GM20431 (cell line): ENCODE measurements around the gene GREB1.

Source experiments
- in situ Hi-C: fragments of 300-500 bp; cut with MseI, MboI; formaldehyde crosslinking; loops from one replicate; pipeline ENCODE4 v1.15.0; 2020; ENCODE audit warnings: low sequenced_read_pairs; ENCODE audit not compliant: unreplicated experiment

GREB1 gene

GRCh38 chr2:11534746-11535484, 1.1 kb downstream of the GREB1 start:
- in situ Hi-C loops, result no loop called here

DNA sequence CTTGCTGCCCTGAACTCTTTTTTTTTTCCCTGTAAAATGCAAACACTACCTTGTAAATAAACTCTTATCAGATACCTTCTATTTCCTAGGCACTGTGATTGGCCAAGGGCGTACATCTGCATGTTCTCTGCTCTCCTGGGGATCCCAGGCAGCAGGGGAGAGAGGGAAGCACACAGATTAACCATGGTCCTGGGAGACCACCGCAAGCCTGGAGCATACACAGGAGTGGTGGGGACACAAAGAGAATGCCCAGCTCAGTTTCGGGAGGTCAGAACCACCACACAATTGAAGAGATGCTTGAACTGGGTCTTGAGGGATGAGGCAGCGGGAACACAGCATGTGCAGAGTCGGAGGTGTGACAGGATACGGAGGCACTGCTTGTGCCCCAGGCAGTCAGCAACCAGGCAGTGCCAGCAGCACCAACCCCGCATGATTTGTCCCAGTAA, 2.1 kb downstream of the GREB1 start:
- in situ Hi-C loops, result no loop called here

- in situ Hi-C loops, result no loop called here
Observed at GRCh38 chr2:11537951-11538350, 4.1 kb downstream of the GREB1 start.

GRCh38 chr2:11539317-11540147, 5.7 kb downstream of the GREB1 start:
- in situ Hi-C loops, result no loop called here

DNA sequence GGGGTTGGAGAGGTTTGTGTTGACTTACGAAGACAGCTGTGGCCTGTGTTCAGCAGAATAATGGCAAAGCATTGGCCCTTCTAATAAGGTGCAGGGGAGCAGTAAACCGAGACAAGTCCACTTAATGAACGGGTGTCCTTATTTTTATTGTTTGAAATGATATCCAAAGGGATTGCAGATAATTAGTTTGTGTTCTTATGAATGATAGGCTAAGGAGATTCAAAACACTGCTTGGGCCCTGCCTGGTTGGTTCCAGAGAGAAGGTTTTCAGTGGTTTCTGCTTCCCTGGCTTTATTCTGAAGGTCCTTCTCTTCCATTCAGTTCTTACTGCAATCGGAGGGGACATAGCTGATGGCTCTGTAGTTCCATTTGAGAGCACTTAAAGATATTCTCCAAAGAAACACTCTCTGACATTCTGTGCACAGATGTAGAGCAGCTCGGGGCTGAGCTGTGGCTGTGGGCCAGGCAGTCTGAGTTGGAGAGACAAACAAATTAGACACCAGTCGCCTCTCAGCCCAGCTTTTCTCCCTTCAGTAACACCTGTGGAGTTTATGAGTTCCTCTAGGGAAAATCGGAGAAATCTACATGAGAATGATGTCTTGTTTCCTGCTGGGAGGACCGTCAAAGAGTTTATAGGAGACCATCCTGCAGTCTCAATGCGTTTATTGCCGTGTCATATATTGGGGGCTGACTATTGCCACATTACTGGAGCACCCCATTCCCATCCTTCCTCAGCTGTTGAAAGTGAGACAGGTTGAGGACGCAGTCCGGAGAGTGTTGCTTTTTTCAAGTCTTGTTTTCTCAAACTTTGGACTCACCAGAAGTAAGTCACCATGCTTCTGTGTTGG, 6.5 kb downstream of the GREB1 start:
- in situ Hi-C loops, result no loop called here

- in situ Hi-C loops, result no loop called here
Observed at GRCh38 chr2:11540996-11541692, 7.3 kb downstream of the GREB1 start.

DNA sequence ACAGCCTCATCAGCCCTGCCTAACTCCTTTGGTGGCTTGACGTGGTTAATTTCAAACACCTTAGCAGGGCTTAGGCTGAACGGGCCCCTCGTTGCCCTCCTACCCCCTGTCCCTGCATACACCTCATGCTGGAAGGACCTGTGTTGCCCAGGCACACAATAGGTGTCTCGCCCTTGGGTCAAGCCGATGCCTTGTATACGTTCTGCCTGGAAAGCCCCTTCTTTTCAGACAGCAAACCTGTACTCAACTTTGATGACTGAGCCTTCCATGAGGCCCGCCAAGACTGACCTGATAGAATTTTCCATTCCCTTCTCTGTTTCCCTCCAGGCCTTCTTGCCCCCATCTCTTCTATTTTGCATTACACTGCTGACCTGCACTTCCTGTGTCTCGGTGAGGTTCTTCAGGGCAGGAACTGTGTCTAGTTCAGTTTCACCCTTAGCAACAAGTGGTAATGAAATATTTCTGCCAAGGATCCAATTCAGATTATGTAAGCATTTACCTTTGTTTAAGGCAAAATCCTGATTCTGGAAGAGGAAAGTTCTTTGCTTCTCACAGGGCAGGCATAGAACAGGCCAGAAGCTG, 7.9 kb downstream of the GREB1 start:
- in situ Hi-C loops, result no loop called here

DNA sequence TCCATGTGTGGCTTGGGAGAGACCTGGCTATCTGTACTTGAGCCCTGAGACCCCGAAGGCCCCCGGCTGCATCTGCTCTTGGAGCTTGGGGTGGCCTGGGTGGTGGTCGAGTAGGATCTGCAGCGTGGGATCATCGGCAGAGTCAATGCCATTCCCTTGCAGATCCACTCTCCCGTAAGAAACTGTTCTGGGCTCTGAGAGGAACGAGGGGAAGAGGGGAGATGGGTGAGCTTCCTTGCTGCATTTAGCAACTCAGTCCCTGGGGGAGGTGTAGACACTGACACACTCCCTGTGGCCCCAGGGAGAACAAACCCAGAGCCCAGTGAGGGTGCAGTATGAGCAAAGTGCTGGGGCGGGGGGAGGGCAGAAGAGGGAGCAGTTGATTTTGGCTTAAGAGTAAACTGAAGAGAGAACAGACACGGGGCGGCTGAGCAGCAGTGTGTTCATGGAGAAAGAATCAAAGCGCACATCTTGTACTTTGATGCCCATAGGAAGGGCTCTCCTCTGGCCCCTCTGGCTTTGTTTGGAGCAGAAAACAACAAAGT, 8.5 kb downstream of the GREB1 start:
- in situ Hi-C loops, result no loop called here

DNA sequence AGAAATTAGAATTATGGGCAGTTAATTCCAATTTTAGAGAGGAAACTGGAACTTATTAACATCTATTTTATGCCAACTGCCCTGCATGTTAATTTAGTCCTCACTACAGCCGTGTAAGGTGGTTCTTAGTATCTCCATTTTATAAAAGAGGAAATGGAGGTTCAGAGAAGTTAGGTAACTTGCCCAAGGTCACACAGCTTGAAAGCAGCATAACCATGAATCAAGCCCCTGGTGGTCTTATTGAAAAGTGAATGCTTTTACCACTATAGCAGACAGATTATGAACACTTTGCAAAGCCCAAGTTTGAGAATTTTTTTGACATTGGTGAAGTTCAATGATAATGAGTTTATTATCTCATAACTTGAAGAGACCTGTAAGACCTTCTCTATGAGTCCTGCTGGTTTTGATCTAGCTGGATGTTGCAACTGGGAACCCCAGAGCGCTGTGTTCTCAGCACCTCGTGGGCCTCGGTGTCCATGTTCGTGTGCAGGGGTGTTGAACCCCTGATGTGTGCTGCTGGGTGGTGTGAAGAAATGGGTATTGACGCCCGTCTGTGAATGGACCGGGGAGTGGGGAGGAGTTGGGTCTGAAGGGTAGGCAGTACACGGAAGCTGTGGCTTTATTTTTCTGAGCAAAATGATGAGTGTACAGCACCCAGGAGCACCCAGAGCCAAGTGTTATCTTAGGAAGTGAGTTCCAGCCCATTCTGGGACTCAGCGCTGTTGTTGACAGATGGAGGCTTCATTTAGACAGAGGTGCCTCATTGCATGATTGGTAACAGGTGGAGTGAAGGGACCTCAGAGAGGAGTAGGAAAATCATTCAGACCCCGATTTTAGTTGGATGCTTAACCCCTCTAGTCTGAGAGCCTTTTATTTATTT, 9.7 kb downstream of the GREB1 start:
- in situ Hi-C loops, result no loop called here

DNA sequence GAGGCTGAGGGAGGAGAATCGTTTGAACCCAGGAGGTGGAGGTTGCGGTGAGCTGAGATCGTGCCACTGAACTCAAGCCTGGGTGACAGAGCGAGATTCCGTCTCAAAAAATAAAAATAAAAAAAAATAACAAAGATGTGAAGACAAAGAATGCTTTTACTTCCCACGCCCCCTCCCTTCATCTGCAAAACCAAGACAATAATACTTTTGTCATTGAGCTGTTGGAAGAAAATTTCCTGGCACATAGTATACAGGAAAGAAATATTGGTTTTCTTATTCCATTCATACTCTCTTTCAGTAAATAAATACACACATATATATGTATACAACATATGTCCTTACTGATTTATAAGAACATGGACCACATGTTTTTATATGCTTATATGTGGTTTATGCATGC, 12.2 kb downstream of the GREB1 start:
- in situ Hi-C loops, result no loop called here

GRCh38 chr2:11547912-11548497, 14.2 kb downstream of the GREB1 start:
- in situ Hi-C loops, result no loop called here

GRCh38 chr2:11550302-11550701, 16.5 kb downstream of the GREB1 start:
- in situ Hi-C loops, result no loop called here

DNA sequence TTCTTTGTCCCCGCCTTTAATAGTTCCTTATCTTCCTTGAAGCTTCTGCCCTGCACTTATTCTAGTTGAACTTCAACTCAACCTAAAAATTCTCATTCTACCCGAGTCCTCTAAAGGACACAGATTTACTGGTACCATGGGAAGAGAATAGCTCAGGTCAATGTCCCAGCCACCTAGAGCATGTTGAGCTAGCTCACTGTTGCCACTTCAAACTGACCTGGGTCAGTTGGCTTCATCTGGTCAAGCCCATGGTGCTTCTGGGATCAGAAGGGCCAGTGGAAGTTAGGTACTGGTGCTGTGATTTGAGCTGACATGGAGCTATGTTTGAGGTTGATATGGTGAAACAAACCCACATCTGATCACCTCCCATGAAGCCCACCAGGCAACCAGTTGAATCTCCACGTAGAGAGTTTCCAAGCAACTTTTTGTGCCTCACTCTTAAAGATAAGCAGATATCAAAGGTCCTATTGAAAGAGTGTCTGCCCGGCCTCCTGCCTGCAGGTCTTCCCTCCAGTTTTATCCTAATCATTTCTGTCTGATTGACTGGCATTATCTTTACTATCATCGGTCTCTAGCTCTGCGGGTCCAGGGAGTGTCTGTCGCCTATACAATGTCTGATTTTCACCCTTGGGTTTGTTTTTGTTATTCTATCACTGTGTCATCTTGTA, 17.2 kb downstream of the GREB1 start:
- in situ Hi-C loops, result no loop called here

GRCh38 chr2:11551569-11552259, 17.9 kb downstream of the GREB1 start:
- in situ Hi-C loops, result no loop called here

DNA sequence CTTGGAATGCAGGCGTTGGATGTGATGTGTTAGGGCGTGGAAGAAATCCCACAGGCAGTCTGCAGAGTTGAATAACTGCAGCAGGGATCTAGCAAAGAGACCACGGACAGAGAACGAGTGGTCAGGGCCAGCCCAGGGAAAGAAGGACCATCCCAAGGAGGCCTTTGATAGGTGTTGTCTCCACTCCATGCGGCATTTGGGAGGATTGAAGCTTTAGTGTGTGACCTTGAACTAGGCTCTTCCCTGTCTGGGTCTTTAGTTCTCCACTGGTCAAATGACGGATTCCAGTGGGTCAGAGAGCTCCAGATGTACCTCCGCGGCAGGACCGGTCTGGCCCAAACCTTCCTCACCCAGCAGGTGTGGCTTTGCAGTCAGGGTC, 18.4 kb downstream of the GREB1 start:
- in situ Hi-C loops, result no loop called here

GRCh38 chr2:11553661-11554398, 20.0 kb downstream of the GREB1 start:
- in situ Hi-C loops, result no loop called here

GRCh38 chr2:11554399-11554716, 20.5 kb downstream of the GREB1 start:
- in situ Hi-C loops, result no loop called here
